Measurements from ENCODE around the gene HIP1R.

DNA sequence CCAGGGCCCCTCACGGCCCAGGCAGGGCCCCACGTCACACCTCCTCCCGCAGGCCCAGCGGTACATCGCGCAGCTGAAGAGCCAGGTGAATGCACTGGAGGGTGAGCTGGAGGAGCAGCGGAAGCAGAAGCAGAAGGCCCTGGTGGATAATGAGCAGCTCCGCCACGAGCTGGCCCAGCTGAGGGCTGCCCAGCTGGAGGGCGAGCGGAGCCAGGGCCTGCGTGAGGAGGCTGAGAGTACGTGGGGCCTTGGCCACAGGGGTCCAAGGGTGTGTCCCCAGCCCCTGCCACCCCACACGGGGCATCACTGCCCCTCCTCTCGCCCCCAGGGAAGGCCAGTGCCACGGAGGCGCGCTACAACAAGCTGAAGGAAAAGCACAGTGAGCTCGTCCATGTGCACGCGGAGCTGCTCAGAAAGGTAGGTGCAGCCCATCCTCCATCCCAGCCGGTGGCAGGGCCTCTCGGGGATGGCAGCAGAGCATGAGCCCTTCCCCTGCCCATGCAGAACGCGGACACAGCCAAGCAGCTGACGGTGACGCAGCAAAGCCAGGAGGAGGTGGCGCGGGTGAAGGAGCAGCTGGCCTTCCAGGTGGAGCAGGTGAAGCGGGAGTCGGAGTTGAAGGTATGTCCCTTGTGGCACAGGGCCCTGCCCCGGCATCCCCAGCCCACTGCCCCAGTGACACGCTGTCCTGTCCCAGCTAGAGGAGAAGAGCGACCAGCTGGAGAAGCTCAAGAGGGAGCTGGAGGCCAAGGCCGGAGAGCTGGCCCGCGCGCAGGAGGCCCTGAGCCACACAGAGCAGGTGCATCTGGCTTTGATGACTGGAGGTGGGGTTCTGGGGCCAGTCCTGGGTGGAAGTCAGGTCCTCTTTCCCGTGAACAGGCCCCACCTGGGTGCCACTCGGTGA, 20.9 kb downstream of the HIP1R start:
- TF ChIP-seq ZNF274 (IDR thresholded peaks at IDR 0.05; ENCODE audit: low read length) (no peak), ZNF274 (tag by site-specific recombination; IDR thresholded peaks at IDR 0.05; ENCODE audit: borderline replicate concordance) (no peak), ZNF830 (tag by site-specific recombination; IDR thresholded peaks at IDR 0.05; ENCODE audit: low read depth) (no peak), ZNF692 (tag by site-specific recombination; IDR thresholded peaks at IDR 0.05) (no peak), CTCF (tag by site-specific recombination; IDR thresholded peaks at IDR 0.05) (no peak), YY2 (tag by site-specific recombination; IDR thresholded peaks at IDR 0.05) (no peak), ZNF24 (tag by site-specific recombination; IDR thresholded peaks at IDR 0.05) (no peak), ZNF214 (tag by site-specific recombination; IDR thresholded peaks at IDR 0.05; ENCODE audit: borderline replicate concordance) (no peak), PBX3 (CRISPR knock-in tag; IDR thresholded peaks at IDR 0.05) (no peak)
- TF ChIP-seq, protein P1, sequence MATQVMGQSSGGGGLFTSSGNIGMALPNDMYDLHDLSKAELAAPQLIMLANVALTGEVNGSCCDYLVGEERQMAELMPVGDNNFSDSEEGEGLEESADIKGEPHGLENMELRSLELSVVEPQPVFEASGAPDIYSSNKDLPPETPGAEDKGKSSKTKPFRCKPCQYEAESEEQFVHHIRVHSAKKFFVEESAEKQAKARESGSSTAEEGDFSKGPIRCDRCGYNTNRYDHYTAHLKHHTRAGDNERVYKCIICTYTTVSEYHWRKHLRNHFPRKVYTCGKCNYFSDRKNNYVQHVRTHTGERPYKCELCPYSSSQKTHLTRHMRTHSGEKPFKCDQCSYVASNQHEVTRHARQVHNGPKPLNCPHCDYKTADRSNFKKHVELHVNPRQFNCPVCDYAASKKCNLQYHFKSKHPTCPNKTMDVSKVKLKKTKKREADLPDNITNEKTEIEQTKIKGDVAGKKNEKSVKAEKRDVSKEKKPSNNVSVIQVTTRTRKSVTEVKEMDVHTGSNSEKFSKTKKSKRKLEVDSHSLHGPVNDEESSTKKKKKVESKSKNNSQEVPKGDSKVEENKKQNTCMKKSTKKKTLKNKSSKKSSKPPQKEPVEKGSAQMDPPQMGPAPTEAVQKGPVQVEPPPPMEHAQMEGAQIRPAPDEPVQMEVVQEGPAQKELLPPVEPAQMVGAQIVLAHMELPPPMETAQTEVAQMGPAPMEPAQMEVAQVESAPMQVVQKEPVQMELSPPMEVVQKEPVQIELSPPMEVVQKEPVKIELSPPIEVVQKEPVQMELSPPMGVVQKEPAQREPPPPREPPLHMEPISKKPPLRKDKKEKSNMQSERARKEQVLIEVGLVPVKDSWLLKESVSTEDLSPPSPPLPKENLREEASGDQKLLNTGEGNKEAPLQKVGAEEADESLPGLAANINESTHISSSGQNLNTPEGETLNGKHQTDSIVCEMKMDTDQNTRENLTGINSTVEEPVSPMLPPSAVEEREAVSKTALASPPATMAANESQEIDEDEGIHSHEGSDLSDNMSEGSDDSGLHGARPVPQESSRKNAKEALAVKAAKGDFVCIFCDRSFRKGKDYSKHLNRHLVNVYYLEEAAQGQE (tag by site-specific recombination; IDR thresholded peaks at IDR 0.05): no peak

All from HEK293 (cell line).